NCI-H345 (cell line): ENCODE measurements around the gene MMP27.
A peak's percentile ranks its signal among the peaks of the same experiment; 100 is the strongest.

Experiments
- DNase-seq: peaks from one replicate; lab custom pipeline; 2025; lab: John Stamatoyannopoulos, UW

MMP27 gene

GRCh38 chr11:102703826-102704493, 1.6 kb downstream of the MMP27 start:
- no peak for DNase-seq

GRCh38 chr11:102695201-102695600, 10.4 kb downstream of the MMP27 start:
- DNase-seq, result no peak

- DNase-seq, result no peak
Observed at GRCh38 chr11:102685754-102686153, 19.8 kb downstream of the MMP27 start.

GRCh38 chr11:102685338-102685737, 20.2 kb downstream of the MMP27 start:
- no peak for DNase-seq

- no peak for DNase-seq
Observed at GRCh38 chr11:102683277-102683676, 22.3 kb downstream of the MMP27 start.

GRCh38 chr11:102680945-102681344, 24.6 kb downstream of the MMP27 start:
- DNase-seq, result no peak

- DNase-seq, result no peak
Observed at GRCh38 chr11:102678022-102678421, 27.5 kb downstream of the MMP27 start.

- no peak for DNase-seq
Observed at GRCh38 chr11:102676084-102676483, 29.5 kb downstream of the MMP27 start.

GRCh38 chr11:102669664-102670063, 35.9 kb downstream of the MMP27 start:
- DNase-seq, result no peak

GRCh38 chr11:102666331-102666957, 39.1 kb downstream of the MMP27 start:
- peak; percentile 57 for DNase-seq

- no peak for DNase-seq
Observed at GRCh38 chr11:102664001-102664752, 41.4 kb downstream of the MMP27 start.

- no peak for DNase-seq
Observed at GRCh38 chr11:102662607-102663006, 43.0 kb downstream of the MMP27 start.

- DNase-seq, result no peak
Observed at GRCh38 chr11:102661040-102661439, 44.5 kb downstream of the MMP27 start.

GRCh38 chr11:102656528-102656927, 49.0 kb downstream of the MMP27 start:
- DNase-seq, result no peak

GRCh38 chr11:102655547-102655946, 50.0 kb downstream of the MMP27 start:
- no peak for DNase-seq

- DNase-seq, result no peak
Observed at GRCh38 chr11:102654761-102655160, 50.8 kb downstream of the MMP27 start.

GRCh38 chr11:102653744-102654291, 51.8 kb downstream of the MMP27 start:
- no peak for DNase-seq

GRCh38 chr11:102647430-102647829, 58.1 kb downstream of the MMP27 start:
- DNase-seq, result no peak

GRCh38 chr11:102643941-102644340, 61.6 kb downstream of the MMP27 start:
- DNase-seq, result no peak
